ENCODE results near the gene IL17B. TPM values are rescaled to one million over a fixed set of nuclear protein-coding genes. Genes with fewer than 3 reads are reported as not detected.

The IL17B gene
- total RNA-seq (not detected in 2 replicates), polyA plus RNA-seq (0.37 TPM in 1 of 2 replicates, not detected in the other), polyA minus RNA-seq (not detected in 2 replicates), Bru-seq, nascent RNA (not detected), BruChase-seq, experiment 1, labeled RNA remaining after a 6-hour chase (not detected), BruChase-seq, experiment 2, labeled RNA remaining after a 2-hour chase (not detected)
- polyA plus RNA-seq (2011; cell fraction: cytosol; rRNA removed), result not detected in 2 replicates
- not detected in 2 replicates for polyA plus RNA-seq (2011; cell fraction: nucleus; rRNA removed)
- polyA plus RNA-seq (2012), result not detected in 2 replicates
- polyA minus RNA-seq (2011; cell fraction: cytosol; rRNA and poly(A)+ RNA removed), result not detected
- not detected in 2 replicates for polyA minus RNA-seq (2011; cell fraction: nucleus; rRNA and poly(A)+ RNA removed)
- long read RNA-seq, result 0 reads

GRCh38 chr5:149379177-149379761, at the start of gene IL17B:
Gene IL17B (minus strand): TSS chr5:149379292. CDS start chr5:149379225, 67 bp downstream.
- no peak for FAIRE-seq
- CTCF ChIA-PET, result interaction anchor here (0.9 to 2.0 kb wide), 6 partner anchors 7 to 186 kb away, joined by 3 to 12 read pairs (median 5); no protein-coding TSS in a partner anchor

More at GRCh38 chr5:149379177-149379761, at the start of gene IL17B:
- Histone ChIP-seq H3K4me1 (ENCODE audit: control insufficient read depth, extremely low read depth, insufficient read depth, low read length) (no peaks in the 10 kb centered on the region), H3K4me2 (ENCODE audit: insufficient read depth, low read length) (no peak within 1 kb of the TSS), H3K9me1 (replicated peaks; ENCODE audit: control insufficient read depth, extremely low read depth, insufficient read depth, low read length) (no peaks in the 10 kb centered on the region), H3K9ac (replicated peaks; ENCODE audit: extremely low read depth, insufficient read depth, low read length) (no peak within 1 kb of the TSS), H3K4me3 (replicated peaks in 1 of 3; ENCODE audit: insufficient read depth in 1 of 3, low read depth in 1 of 3, low read length in 3 of 3) (no peak within 1 kb of the TSS), H3K27me3 (ENCODE audit: control insufficient read depth in 2 of 2, insufficient read depth in 2 of 2, low read length in 2 of 2) (no peaks in the 10 kb centered on the region), H4K20me1 (replicated peaks; ENCODE audit: control insufficient read depth, extremely low read depth, insufficient read depth, low read length) (no peaks in the 10 kb centered on the region), H3K27ac (ENCODE audit: insufficient read depth, low read depth, low read length) (no peak within 1 kb of the TSS), H3K9me3 (replicated peaks; ENCODE audit: control insufficient read depth, insufficient read depth, low read length) (no peaks in the 10 kb centered on the region), H2AFZ (ENCODE audit: low read depth, low read length) (no peak within 1 kb of the TSS), H3K79me2 (ENCODE audit: control insufficient read depth, insufficient read depth, low read length) (no peaks in the 10 kb centered on the region), H3K36me3 (ENCODE audit: control insufficient read depth in 2 of 2, extremely low read depth in 1 of 2, insufficient read depth in 2 of 2, low read length in 2 of 2) (no peaks in the 10 kb centered on the region)
- no peak for DNase-seq (ENCODE audit: low read depth, low spot score)
- BruUV-seq (replicated peaks), result no TSS peak
- POLR2A ChIA-PET, result no interaction called here
- TF ChIP-seq FOS (IDR thresholded peaks at IDR 0.05; ENCODE audit: borderline replicate concordance, insufficient read depth, low read length) (no peak), JUN (IDR thresholded peaks at IDR 0.05; ENCODE audit: borderline replicate concordance, insufficient read depth, insufficient read length, low read depth) (no peak), POLR2AphosphoS5 (IDR thresholded peaks at IDR 0.05; ENCODE audit: insufficient read depth, low read depth, low read length) (no peak), CTCF (IDR thresholded peaks at IDR 0.05; ENCODE audit: extremely low read depth in 1 of 2, insufficient read depth in 1 of 2, low read depth in 1 of 2, low read length in 2 of 2) (no peak), GATA2 (IDR thresholded peaks at IDR 0.05; ENCODE audit: insufficient read depth, insufficient read length, low read depth, low read length) (no peak), MAX (IDR thresholded peaks at IDR 0.05; ENCODE audit: insufficient read depth, insufficient read length) (no peak), MYC (IDR thresholded peaks at IDR 0.05; ENCODE audit: low read depth, low read length) (no peak), POLR2A (IDR thresholded peaks at IDR 0.05; ENCODE audit: low read depth, low read length) (no peak), EZH2 (IDR thresholded peaks at IDR 0.05; ENCODE audit: borderline replicate concordance, low read depth, low read length, severe bottlenecking) (no peak)
- intact Hi-C loops (cut with micrococcal nuclease), result no loop called here
- dilution Hi-C loops (cut with MboI; ENCODE audit: extremely low pct_ligation_motif_present, low sequenced_read_pairs), result no loop called here

Measured in endothelial cell of umbilical vein (primary cell).